HG02798 (cell line): ENCODE measurements around the gene ARAP3.

Experiments used
- ATAC-seq: cut with Tn5 transposase; IDR thresholded peaks from one replicate; pipeline ENCODE4 v1.9.1; 2021; ENCODE audit warnings: mild to moderate bottlenecking; ENCODE audit not compliant: unreplicated experiment, poor library complexity

The ARAP3 gene

GRCh38 chr5:141674747-141675146 is 7.3 kb downstream of the ARAP3 start:
- ATAC-seq = no peak

GRCh38 chr5:141672841-141673813 is 8.9 kb downstream of the ARAP3 start:
- no peak for ATAC-seq

GRCh38 chr5:141672071-141672840 is 9.8 kb downstream of the ARAP3 start:
- no peak for ATAC-seq

- ATAC-seq = no peak
Measured at GRCh38 chr5:141669520-141669919, 12.5 kb downstream of the ARAP3 start.

GRCh38 chr5:141668601-141669265 is 13.3 kb downstream of the ARAP3 start:
- ATAC-seq = no peak

- no peak for ATAC-seq
Measured at GRCh38 chr5:141665995-141666940, 15.8 kb downstream of the ARAP3 start.

GRCh38 chr5:141664733-141665461 is 17.1 kb downstream of the ARAP3 start:
- peak; percentile 91 for ATAC-seq

GRCh38 chr5:141663506-141663905 is 18.5 kb downstream of the ARAP3 start:
- no peak for ATAC-seq

- no peak for ATAC-seq
Measured at GRCh38 chr5:141662028-141662427, 20.0 kb downstream of the ARAP3 start.

- ATAC-seq = peak; percentile 70
Measured at GRCh38 chr5:141657937-141658545, 24.0 kb downstream of the ARAP3 start.

GRCh38 chr5:141657404-141657803 is 24.6 kb downstream of the ARAP3 start:
- ATAC-seq = no peak

- ATAC-seq = no peak
Measured at GRCh38 chr5:141656396-141656795, 25.6 kb downstream of the ARAP3 start.

GRCh38 chr5:141655020-141655419 is 27.0 kb downstream of the ARAP3 start:
- no peak for ATAC-seq

- no peak for ATAC-seq
Measured at GRCh38 chr5:141654298-141654697, 27.7 kb downstream of the ARAP3 start.

- no peak for ATAC-seq
Measured at GRCh38 chr5:141651728-141652105, 30.3 kb downstream of the ARAP3 start.

GRCh38 chr5:141650851-141651727 is 30.9 kb downstream of the ARAP3 start, which contains the start of gene FCHSD1:
TSS of gene FCHSD1 (minus strand) at chr5:141651418. CDS start at chr5:141651368, 50 bp downstream.
- peak; percentile 98 for ATAC-seq

- ATAC-seq = no peak
Measured at GRCh38 chr5:141649972-141650371, 32.1 kb downstream of the ARAP3 start.
